BLaER1 (cell line): ENCODE measurements around the gene KCNJ9.

Experiments
- H3K27ac ChIP-seq: shearing (Covaris generic); formaldehyde crosslinking; 2 replicates; pipeline ENCODE4 v1.8.1; 2022
- H3K27me3 ChIP-seq: shearing (Covaris generic); formaldehyde crosslinking; 2 replicates; pipeline ENCODE4 v1.8.1; 2022
- H3K36me3 ChIP-seq: shearing (Covaris generic); formaldehyde crosslinking; 2 replicates; pipeline ENCODE4 v1.8.1; 2022
- H3K4me1 ChIP-seq: shearing (Covaris generic); formaldehyde crosslinking; 2 replicates; pipeline ENCODE4 v1.8.1; 2022
- H3K4me2 ChIP-seq: shearing (Covaris generic); formaldehyde crosslinking; 2 replicates; pipeline ENCODE4 v1.8.1; 2022
- H3K4me3 ChIP-seq: shearing (Covaris generic); formaldehyde crosslinking; 2 replicates; pipeline ENCODE4 v1.8.1; 2022
- H3K9ac ChIP-seq: shearing (Covaris generic); formaldehyde crosslinking; 2 replicates; pipeline ENCODE4 v1.8.1; 2022
- H3K9me3 ChIP-seq: shearing (Covaris generic); formaldehyde crosslinking; 2 replicates; pipeline ENCODE4 v1.8.1; 2022
- H4K20me1 ChIP-seq: shearing (Covaris generic); formaldehyde crosslinking; 2 replicates; pipeline ENCODE4 v1.8.1; 2022
- Cebpa-rat ChIP-seq: shearing (Covaris generic); IDR thresholded peaks from 2 replicates; pipeline ENCODE4 v1.8.1; 2022

Gene KCNJ9

GRCh38 chr1:160087118-160087662 is 5.9 kb downstream of the KCNJ9 start:
- H3K4me1 ChIP-seq: no peaks in the 10 kb centered on the region
- peaks cover 6% of the 10 kb centered on the region; the same call in 1 of the 2 replicates for H4K20me1 ChIP-seq
- TF ChIP-seq Cebpa-rat: no peak
- H3K27me3 ChIP-seq: no peaks in the 10 kb centered on the region
- no peak overlapping the region for H3K9ac ChIP-seq
- H3K36me3 ChIP-seq: peaks cover 69% of the 10 kb centered on the region
- no peaks in the 10 kb centered on the region for H3K9me3 ChIP-seq
- H3K4me3 ChIP-seq: no peak overlapping the region
- H3K4me2 ChIP-seq: no peak overlapping the region
- no peak overlapping the region for H3K27ac ChIP-seq

GRCh38 chr1:160089883-160090282 is 8.5 kb downstream of the KCNJ9 start:
- TF ChIP-seq Cebpa-rat: no peak
- no peak overlapping the region for H3K4me3 ChIP-seq
- no peaks in the 10 kb centered on the region for H3K27me3 ChIP-seq
- H3K36me3 ChIP-seq: peaks cover 85% of the 10 kb centered on the region
- peaks cover 17% of the 10 kb centered on the region for H3K4me1 ChIP-seq
- H3K9me3 ChIP-seq: no peaks in the 10 kb centered on the region
- no peak overlapping the region for H3K9ac ChIP-seq
- H3K27ac ChIP-seq: no peak overlapping the region
- H3K4me2 ChIP-seq: no peak overlapping the region
- H4K20me1 ChIP-seq: peaks cover 21% of the 10 kb centered on the region

GRCh38 chr1:160090760-160091159 is 9.4 kb downstream of the KCNJ9 start:
- no peak overlapping the region for H3K4me3 ChIP-seq
- no peaks in the 10 kb centered on the region for H3K27me3 ChIP-seq
- no peak for TF ChIP-seq Cebpa-rat
- peaks cover 30% of the 10 kb centered on the region for H4K20me1 ChIP-seq
- H3K4me1 ChIP-seq: peaks cover 26% of the 10 kb centered on the region
- H3K9ac ChIP-seq: no peak overlapping the region
- H3K9me3 ChIP-seq: no peaks in the 10 kb centered on the region
- peaks cover 90% of the 10 kb centered on the region for H3K36me3 ChIP-seq
- H3K4me2 ChIP-seq: no peak overlapping the region
- H3K27ac ChIP-seq: no peak overlapping the region

GRCh38 chr1:160091666-160092223 is 10.4 kb downstream of the KCNJ9 start:
- Histone ChIP-seq H3K27ac (no peak overlapping the region), H3K4me3 (no peak overlapping the region), H3K4me1 (peaks cover 35% of the 10 kb centered on the region), H3K9ac (no peak overlapping the region), H3K9me3 (no peaks in the 10 kb centered on the region), H3K4me2 (no peak overlapping the region), H3K36me3 (peaks cover 84% of the 10 kb centered on the region), H3K27me3 (no peaks in the 10 kb centered on the region), H4K20me1 (peaks cover 40% of the 10 kb centered on the region)
- TF ChIP-seq Cebpa-rat: no peak

GRCh38 chr1:160092366-160093068 is 11.2 kb downstream of the KCNJ9 start:
- peaks cover 47% of the 10 kb centered on the region for H4K20me1 ChIP-seq
- no peak overlapping the region for H3K9ac ChIP-seq
- no peak overlapping the region for H3K4me2 ChIP-seq
- peaks cover 77% of the 10 kb centered on the region for H3K36me3 ChIP-seq
- no peaks in the 10 kb centered on the region for H3K9me3 ChIP-seq
- peaks cover 43% of the 10 kb centered on the region for H3K4me1 ChIP-seq
- H3K4me3 ChIP-seq: no peak overlapping the region
- H3K27ac ChIP-seq: no peak overlapping the region
- H3K27me3 ChIP-seq: no peaks in the 10 kb centered on the region
- no peak for TF ChIP-seq Cebpa-rat

- H3K4me3 ChIP-seq: no peak overlapping the region
- peaks cover 53% of the 10 kb centered on the region for H4K20me1 ChIP-seq
- H3K36me3 ChIP-seq: peaks cover 76% of the 10 kb centered on the region
- TF ChIP-seq Cebpa-rat: no peak
- H3K9me3 ChIP-seq: no peaks in the 10 kb centered on the region
- no peak overlapping the region for H3K27ac ChIP-seq
- H3K27me3 ChIP-seq: no peaks in the 10 kb centered on the region
- H3K4me2 ChIP-seq: no peak overlapping the region
- peaks cover 48% of the 10 kb centered on the region for H3K4me1 ChIP-seq
- H3K9ac ChIP-seq: no peak overlapping the region
Observed at GRCh38 chr1:160093069-160093395, 11.7 kb downstream of the KCNJ9 start.

- no peaks in the 10 kb centered on the region for H3K9me3 ChIP-seq
- no peaks in the 10 kb centered on the region for H3K27me3 ChIP-seq
- peak overlapping the region; percentile 56 for H3K27ac ChIP-seq
- peak overlapping the region; percentile 28 for H3K4me2 ChIP-seq
- peaks cover 48% of the 10 kb centered on the region for H3K4me1 ChIP-seq
- peaks cover 69% of the 10 kb centered on the region for H3K36me3 ChIP-seq
- H3K9ac ChIP-seq: no peak overlapping the region
- TF ChIP-seq Cebpa-rat: no peak
- peaks cover 49% of the 10 kb centered on the region for H4K20me1 ChIP-seq
- no peak overlapping the region for H3K4me3 ChIP-seq
Observed at GRCh38 chr1:160093624-160094290, 12.4 kb downstream of the KCNJ9 start.

GRCh38 chr1:160094291-160094625 is 12.9 kb downstream of the KCNJ9 start:
- TF ChIP-seq Cebpa-rat: no peak
- H3K9me3 ChIP-seq: no peaks in the 10 kb centered on the region
- H3K4me1 ChIP-seq: peaks cover 51% of the 10 kb centered on the region

GRCh38 chr1:160094806-160095205 is 13.5 kb downstream of the KCNJ9 start:
- Histone ChIP-seq H3K4me2 (peak overlapping the region; percentile 28), H3K27me3 (no peaks in the 10 kb centered on the region), H3K4me1 (peaks cover 56% of the 10 kb centered on the region), H3K4me3 (no peak overlapping the region), H3K27ac (no peak overlapping the region), H3K9ac (no peak overlapping the region), H4K20me1 (peaks cover 49% of the 10 kb centered on the region), H3K36me3 (peaks cover 60% of the 10 kb centered on the region), H3K9me3 (no peaks in the 10 kb centered on the region)
- no peak for TF ChIP-seq Cebpa-rat

More at GRCh38 chr1:160094291-160094625, 12.9 kb downstream of the KCNJ9 start:
- Histone ChIP-seq H3K4me3 (no peak overlapping the region), H4K20me1 (peaks cover 49% of the 10 kb centered on the region), H3K27me3 (no peaks in the 10 kb centered on the region), H3K27ac (peak overlapping the region; percentile 56), H3K9ac (no peak overlapping the region), H3K4me2 (peak overlapping the region; percentile 28), H3K36me3 (peaks cover 65% of the 10 kb centered on the region)
